GM21717 (cell line): ENCODE results near the gene UQCC5.

Experiments used
- ATAC-seq: cut with Tn5 transposase; IDR thresholded peaks from one replicate; pipeline ENCODE4 v1.9.1; 2021; ENCODE audit warnings: mild to moderate bottlenecking, moderate library complexity; ENCODE audit not compliant: unreplicated experiment

The UQCC5 gene

GRCh38 chr3:52558436-52558835 is 22.0 kb downstream of the UQCC5 start:
- no peak for ATAC-seq

DNA sequence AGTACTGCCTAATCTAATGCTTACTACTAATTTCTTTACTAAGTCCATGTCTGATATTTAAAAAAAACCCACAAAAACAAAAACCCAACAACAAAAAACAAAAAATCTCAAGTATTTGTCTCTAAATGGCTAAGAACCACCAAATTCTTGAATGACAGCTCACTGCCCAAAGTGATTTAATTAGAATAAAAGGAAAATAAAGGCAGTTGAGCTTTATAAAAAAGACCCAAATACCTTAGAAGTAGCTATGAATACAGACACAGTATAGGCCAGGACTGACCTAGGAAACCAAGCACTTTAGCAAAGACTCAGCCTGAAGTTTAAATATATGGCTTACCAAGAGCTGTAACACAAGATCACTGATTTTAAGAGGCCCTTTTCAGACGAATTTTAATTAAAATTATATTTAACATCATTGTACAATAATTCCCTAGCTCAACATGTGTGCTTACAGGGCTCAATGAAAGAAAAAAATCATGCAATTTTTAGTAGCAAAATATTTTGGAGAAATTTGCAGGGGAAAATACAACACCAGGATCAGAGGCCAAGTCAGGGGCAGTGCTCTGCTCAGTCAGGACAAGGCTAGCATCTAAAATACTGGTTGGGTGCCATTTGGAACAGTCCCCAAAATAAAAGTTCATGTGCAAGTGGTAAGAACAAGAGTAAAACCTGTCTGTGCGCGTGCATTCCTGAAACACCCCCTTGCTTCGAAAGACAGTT is 24.8 kb downstream of the UQCC5 start:
- no peak for ATAC-seq

DNA sequence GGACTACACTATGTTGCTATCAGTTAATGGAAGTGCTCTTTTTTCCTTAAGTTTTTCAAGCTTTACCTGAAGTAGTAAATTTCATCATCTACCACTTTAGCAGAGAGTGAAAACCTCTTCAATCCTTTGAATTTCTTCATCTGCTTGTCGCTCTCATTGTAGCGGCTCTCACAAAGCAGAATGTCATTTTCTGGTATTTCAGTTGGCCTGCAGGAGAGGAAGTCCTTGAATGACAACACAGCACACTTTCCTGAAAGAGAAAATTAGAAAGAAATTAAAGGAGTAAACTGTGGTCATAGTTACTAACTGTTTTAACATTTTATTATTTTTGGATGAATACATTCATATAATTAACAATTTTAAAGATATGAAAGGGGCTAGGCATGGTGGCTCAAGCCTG is 27.6 kb downstream of the UQCC5 start:
- ATAC-seq, result no peak

DNA sequence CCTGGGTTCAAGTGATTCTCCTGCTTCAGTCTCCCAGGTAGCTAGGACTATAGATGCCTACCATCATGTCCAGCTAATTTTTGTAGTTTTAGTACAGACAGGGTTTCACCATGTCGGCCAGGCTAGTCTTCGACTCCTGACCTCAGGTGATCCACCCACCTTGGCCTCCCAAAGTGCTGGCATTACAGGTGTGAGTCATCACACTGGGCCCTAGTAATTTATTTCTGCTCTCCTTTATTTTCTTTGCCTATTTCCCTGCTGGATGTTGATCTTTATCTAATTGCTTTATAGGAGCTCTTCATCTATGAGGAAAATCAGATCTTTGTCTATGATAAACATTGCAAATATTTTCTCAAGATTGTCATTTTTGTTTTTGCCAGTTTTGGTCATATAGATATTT is 31.7 kb downstream of the UQCC5 start:
- no peak for ATAC-seq

DNA sequence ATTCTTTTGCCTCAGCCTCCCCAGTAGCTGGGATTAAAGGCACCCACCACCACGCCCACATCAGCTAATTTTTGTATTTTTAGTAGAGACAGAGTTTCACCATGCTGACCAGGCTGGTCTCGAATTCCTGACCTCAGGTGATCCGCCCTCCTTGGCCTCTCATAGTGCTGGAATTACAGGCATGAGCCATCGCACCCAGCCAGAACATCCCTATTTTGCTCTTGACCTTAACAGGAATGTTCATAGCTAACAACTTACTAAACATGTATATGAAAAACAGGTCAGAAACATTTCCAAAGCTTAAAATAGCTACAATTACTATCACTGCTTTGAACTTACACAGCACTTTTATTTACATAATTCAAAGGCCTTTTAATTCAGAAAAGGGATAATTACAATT is 33.7 kb downstream of the UQCC5 start:
- no peak for ATAC-seq

- ATAC-seq, result no peak
Observed at GRCh38 chr3:52572221-52572620, 35.8 kb downstream of the UQCC5 start.

- ATAC-seq, result no peak
Observed at GRCh38 chr3:52574056-52574965, 37.9 kb downstream of the UQCC5 start.
